NCI-H446 (cell line): ENCODE results near the gene CAV1.
A peak's percentile ranks its signal among the peaks of the same experiment; 100 is the strongest.

Source experiments
- DNase-seq, 2 experiments: peaks; one replicate each; lab custom pipeline; 2025; lab: John Stamatoyannopoulos, UW

Gene CAV1

GRCh38 chr7:116505278-116505677 is 19.6 kb upstream of the CAV1 start:
- DNase-seq = no peak

GRCh38 chr7:116505823-116506222 is 19.0 kb upstream of the CAV1 start:
- no peak for DNase-seq

GRCh38 chr7:116509982-116510579 is 14.8 kb upstream of the CAV1 start:
- no peak for DNase-seq

- no peak for DNase-seq
These were observed 14.0 kb upstream of the CAV1 start for GRCh38 chr7:116510795-116511194.

- DNase-seq = no peak
These were observed 13.0 kb upstream of the CAV1 start for GRCh38 chr7:116511552-116512519.

- no peak for DNase-seq
These were observed 12.2 kb upstream of the CAV1 start for GRCh38 chr7:116512520-116513188.

- no peak for DNase-seq
These were observed 9.3 kb upstream of the CAV1 start for GRCh38 chr7:116515584-116515983.

GRCh38 chr7:116516324-116516723 is 8.5 kb upstream of the CAV1 start:
- no peak for DNase-seq

- DNase-seq = no peak
These were observed 7.2 kb upstream of the CAV1 start for GRCh38 chr7:116517626-116518025.

GRCh38 chr7:116518961-116519360 is 5.9 kb upstream of the CAV1 start:
- no peak for DNase-seq

GRCh38 chr7:116521046-116521664 is 3.7 kb upstream of the CAV1 start:
- no peak for DNase-seq

- no peak for DNase-seq
These were observed 2.6 kb upstream of the CAV1 start for GRCh38 chr7:116522247-116522646.

GRCh38 chr7:116524221-116524608 is 621 bp upstream of the CAV1 start:
- no peak for DNase-seq

- no peak for DNase-seq
These were observed 569 bp downstream of the CAV1 start for GRCh38 chr7:116525298-116525912.

GRCh38 chr7:116525913-116526861 is 1.4 kb downstream of the CAV1 start:
- DNase-seq = peak in 1 of 2 experiments; percentile 52

- DNase-seq = no peak
These were observed 2.1 kb downstream of the CAV1 start for GRCh38 chr7:116526897-116527296.

GRCh38 chr7:116527521-116527920 is 2.7 kb downstream of the CAV1 start:
- DNase-seq = no peak

GRCh38 chr7:116528008-116528789 is 3.4 kb downstream of the CAV1 start:
- peak in 1 of 2 experiments; percentile 6 for DNase-seq

- no peak for DNase-seq
These were observed 4.4 kb downstream of the CAV1 start for GRCh38 chr7:116529250-116529649.
